GM18498 (cell line): Measurements from ENCODE around the gene TRIB2.

ENCODE experiments used
- ATAC-seq: cut with Tn5 transposase; IDR thresholded peaks from one replicate; pipeline ENCODE4 v1.9.1; 2021; ENCODE audit warnings: mild to moderate bottlenecking, moderate library complexity; ENCODE audit not compliant: unreplicated experiment

Gene TRIB2

GRCh38 chr2:12719400-12720277 lies 2.9 kb downstream of the TRIB2 start:
- no peak for ATAC-seq

GRCh38 chr2:12720278-12720620 lies 3.5 kb downstream of the TRIB2 start:
- no peak for ATAC-seq

GRCh38 chr2:12720754-12721378 lies 4.1 kb downstream of the TRIB2 start:
- ATAC-seq, result no peak

- ATAC-seq, result no peak
Observed at GRCh38 chr2:12721566-12722446, 5.1 kb downstream of the TRIB2 start.

GRCh38 chr2:12722447-12723316 lies 5.9 kb downstream of the TRIB2 start:
- no peak for ATAC-seq

GRCh38 chr2:12723736-12724463 lies 7.2 kb downstream of the TRIB2 start:
- no peak for ATAC-seq

GRCh38 chr2:12725233-12726187 lies 8.8 kb downstream of the TRIB2 start:
- no peak for ATAC-seq

- ATAC-seq, result no peak
Observed at GRCh38 chr2:12726271-12726670, 9.5 kb downstream of the TRIB2 start.

- ATAC-seq, result no peak
Observed at GRCh38 chr2:12727065-12727464, 10.3 kb downstream of the TRIB2 start.

- ATAC-seq, result no peak
Observed at GRCh38 chr2:12727641-12728040, 10.9 kb downstream of the TRIB2 start.

- ATAC-seq, result peak; percentile 90
Observed at GRCh38 chr2:12728221-12728777, 11.6 kb downstream of the TRIB2 start.

GRCh38 chr2:12730265-12730664 lies 13.5 kb downstream of the TRIB2 start:
- no peak for ATAC-seq

GRCh38 chr2:12731701-12732280 lies 15.1 kb downstream of the TRIB2 start:
- no peak for ATAC-seq

- no peak for ATAC-seq
Observed at GRCh38 chr2:12732651-12733050, 15.9 kb downstream of the TRIB2 start.

GRCh38 chr2:12733846-12734245 lies 17.1 kb downstream of the TRIB2 start:
- no peak for ATAC-seq

GRCh38 chr2:12734914-12735654 lies 18.3 kb downstream of the TRIB2 start:
- no peak for ATAC-seq

- ATAC-seq, result no peak
Observed at GRCh38 chr2:12737297-12737696, 20.6 kb downstream of the TRIB2 start.
